Measurements from ENCODE around the gene NT5DC2. TPM values are rescaled to one million over a fixed set of nuclear protein-coding genes. Genes with fewer than 3 reads are reported as not detected.

The NT5DC2 gene
- total RNA-seq, 1 experiment from 2014 or later, result 377 TPM

- TF ChIP-seq, protein P1, sequence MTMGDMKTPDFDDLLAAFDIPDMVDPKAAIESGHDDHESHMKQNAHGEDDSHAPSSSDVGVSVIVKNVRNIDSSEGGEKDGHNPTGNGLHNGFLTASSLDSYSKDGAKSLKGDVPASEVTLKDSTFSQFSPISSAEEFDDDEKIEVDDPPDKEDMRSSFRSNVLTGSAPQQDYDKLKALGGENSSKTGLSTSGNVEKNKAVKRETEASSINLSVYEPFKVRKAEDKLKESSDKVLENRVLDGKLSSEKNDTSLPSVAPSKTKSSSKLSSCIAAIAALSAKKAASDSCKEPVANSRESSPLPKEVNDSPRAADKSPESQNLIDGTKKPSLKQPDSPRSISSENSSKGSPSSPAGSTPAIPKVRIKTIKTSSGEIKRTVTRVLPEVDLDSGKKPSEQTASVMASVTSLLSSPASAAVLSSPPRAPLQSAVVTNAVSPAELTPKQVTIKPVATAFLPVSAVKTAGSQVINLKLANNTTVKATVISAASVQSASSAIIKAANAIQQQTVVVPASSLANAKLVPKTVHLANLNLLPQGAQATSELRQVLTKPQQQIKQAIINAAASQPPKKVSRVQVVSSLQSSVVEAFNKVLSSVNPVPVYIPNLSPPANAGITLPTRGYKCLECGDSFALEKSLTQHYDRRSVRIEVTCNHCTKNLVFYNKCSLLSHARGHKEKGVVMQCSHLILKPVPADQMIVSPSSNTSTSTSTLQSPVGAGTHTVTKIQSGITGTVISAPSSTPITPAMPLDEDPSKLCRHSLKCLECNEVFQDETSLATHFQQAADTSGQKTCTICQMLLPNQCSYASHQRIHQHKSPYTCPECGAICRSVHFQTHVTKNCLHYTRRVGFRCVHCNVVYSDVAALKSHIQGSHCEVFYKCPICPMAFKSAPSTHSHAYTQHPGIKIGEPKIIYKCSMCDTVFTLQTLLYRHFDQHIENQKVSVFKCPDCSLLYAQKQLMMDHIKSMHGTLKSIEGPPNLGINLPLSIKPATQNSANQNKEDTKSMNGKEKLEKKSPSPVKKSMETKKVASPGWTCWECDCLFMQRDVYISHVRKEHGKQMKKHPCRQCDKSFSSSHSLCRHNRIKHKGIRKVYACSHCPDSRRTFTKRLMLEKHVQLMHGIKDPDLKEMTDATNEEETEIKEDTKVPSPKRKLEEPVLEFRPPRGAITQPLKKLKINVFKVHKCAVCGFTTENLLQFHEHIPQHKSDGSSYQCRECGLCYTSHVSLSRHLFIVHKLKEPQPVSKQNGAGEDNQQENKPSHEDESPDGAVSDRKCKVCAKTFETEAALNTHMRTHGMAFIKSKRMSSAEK (CRISPR knock-in tag; IDR thresholded peaks at IDR 0.05; ENCODE audit: borderline replicate concordance), result no peak
- TF ChIP-seq ZNF317 (CRISPR knock-in tag; IDR thresholded peaks at IDR 0.05; ENCODE audit: borderline replicate concordance, low read depth) (no peak), IRF2 (CRISPR knock-in tag; IDR thresholded peaks at IDR 0.05; ENCODE audit: borderline replicate concordance, low read depth) (no peak), RORB (CRISPR knock-in tag; IDR thresholded peaks at IDR 0.05) (no peak), TEAD4 (CRISPR knock-in tag; IDR thresholded peaks at IDR 0.05) (no peak), ATF6 (CRISPR knock-in tag; IDR thresholded peaks at IDR 0.05) (no peak), ZNF121 (CRISPR knock-in tag; IDR thresholded peaks at IDR 0.05) (no peak)
These were observed 36.4 kb upstream of the NT5DC2 start (continued) for GRCh38 chr3:52570076-52570475.

- CTCF ChIA-PET, result interaction anchor here (0.7 kb wide), 1 partner anchor 65 kb away, joined by 3 read pairs; no protein-coding TSS in a partner anchor
- TF ChIP-seq HMGA2 (CRISPR knock-in tag; IDR thresholded peaks at IDR 0.05) (no peak), ARID4B (CRISPR knock-in tag; IDR thresholded peaks at IDR 0.05; ENCODE audit: borderline replicate concordance) (no peak), NFE2L1 (CRISPR knock-in tag; IDR thresholded peaks at IDR 0.05) (no peak), FOXJ3 (CRISPR knock-in tag; IDR thresholded peaks at IDR 0.05; ENCODE audit: borderline replicate concordance) (no peak), IRF2 (CRISPR knock-in tag; IDR thresholded peaks at IDR 0.05; ENCODE audit: borderline replicate concordance, low read depth) (no peak), JUN (CRISPR knock-in tag; IDR thresholded peaks at IDR 0.05) (no peak), FOXP1 (CRISPR knock-in tag; IDR thresholded peaks at IDR 0.05; ENCODE audit: borderline replicate concordance) (no peak), E2F4 (CRISPR knock-in tag; IDR thresholded peaks at IDR 0.05; ENCODE audit: borderline replicate concordance, low read depth) (no peak), ZNF317 (CRISPR knock-in tag; IDR thresholded peaks at IDR 0.05; ENCODE audit: borderline replicate concordance, low read depth) (no peak), E2F1 (CRISPR knock-in tag; IDR thresholded peaks at IDR 0.05) (no peak), TCF7 (CRISPR knock-in tag; IDR thresholded peaks at IDR 0.05; ENCODE audit: low read depth) (no peak), TEAD4 (CRISPR knock-in tag; IDR thresholded peaks at IDR 0.05) (no peak)
- TF ChIP-seq, protein P1 (CRISPR knock-in tag; IDR thresholded peaks at IDR 0.05; ENCODE audit: borderline replicate concordance), result no peak
These were observed 34.4 kb upstream of the NT5DC2 start for GRCh38 chr3:52568069-52568468.

More at GRCh38 chr3:52568069-52568468, 34.4 kb upstream of the NT5DC2 start:
- no peaks in the 10 kb centered on the region for H3K4me1 Mint-ChIP-seq
- no peaks in the 10 kb centered on the region for H3K27me3 Mint-ChIP-seq (ENCODE audit: low read depth)
- ATAC-seq, result no peak
- H3K4me3 Mint-ChIP-seq, result no peak overlapping the region
- no peak overlapping the region for H3K27ac Mint-ChIP-seq
- POLR2A ChIA-PET, result interaction anchor here (0.6 kb wide), 1 partner anchor 361 kb away, joined by 3 read pairs; no protein-coding TSS in a partner anchor
- DNase-seq (ENCODE audit: low spot score), result no peak
- no peaks in the 10 kb centered on the region for H3K9me3 Mint-ChIP-seq
- H3K36me3 Mint-ChIP-seq, result peaks cover 5% of the 10 kb centered on the region

Data from WTC11 (cell line).